DOHH2 (cell line): ENCODE data around the gene AMZ1.

ENCODE experiments used
- EZH2phosphoT487 ChIP-seq: fragments of 200-600 bp; sonication (generic); IDR thresholded peaks from 2 replicates; pipeline ENCODE4 v1.6.1; 2017; ENCODE audit warnings: borderline replicate concordance, mild to moderate bottlenecking, antibody characterized with exemption, low read length, moderate library complexity, mixed read lengths
- TF ChIP-seq, protein P1 (sequence below): fragments of 200-600 bp; sonication (generic); IDR thresholded peaks from one replicate; pipeline ENCODE4 v1.5.1; 2014; ENCODE audit warnings: antibody characterized with exemption, mild to moderate bottlenecking, low read depth, low read length; ENCODE audit not compliant: poor library complexity, severe bottlenecking

DNA sequence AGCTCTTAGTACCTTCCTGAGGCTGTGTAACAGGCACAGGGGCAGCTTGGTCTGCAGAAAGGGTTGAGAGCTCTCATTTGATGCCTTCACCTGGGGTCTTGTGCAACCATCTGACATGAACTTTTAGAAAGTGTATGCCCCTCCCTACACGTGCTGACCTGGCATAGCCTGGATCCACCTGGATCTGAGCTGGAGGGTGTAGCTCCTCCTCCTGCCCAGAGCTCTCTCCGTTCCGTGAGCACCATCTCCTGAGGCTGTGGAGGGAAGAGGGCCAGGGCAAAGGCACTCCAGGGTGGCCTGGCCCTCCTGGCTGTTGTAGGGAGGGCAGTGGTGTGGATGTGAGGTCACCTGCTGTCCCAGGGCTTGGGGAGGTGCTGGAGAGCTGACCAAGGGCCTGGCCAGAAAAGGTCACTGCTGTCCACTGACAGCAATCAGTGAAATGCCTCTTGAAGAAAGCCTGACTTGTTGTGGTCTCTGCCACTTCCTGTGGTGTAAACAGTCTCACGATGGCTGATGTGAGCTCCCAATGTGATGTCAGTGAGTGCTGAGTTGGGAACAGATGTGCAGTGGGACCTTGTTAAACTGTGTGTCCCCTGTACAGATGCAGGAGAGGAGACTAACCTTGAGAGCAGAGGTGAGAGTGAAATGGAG is 23.0 kb downstream of the AMZ1 start:
- TF ChIP-seq, protein P1, sequence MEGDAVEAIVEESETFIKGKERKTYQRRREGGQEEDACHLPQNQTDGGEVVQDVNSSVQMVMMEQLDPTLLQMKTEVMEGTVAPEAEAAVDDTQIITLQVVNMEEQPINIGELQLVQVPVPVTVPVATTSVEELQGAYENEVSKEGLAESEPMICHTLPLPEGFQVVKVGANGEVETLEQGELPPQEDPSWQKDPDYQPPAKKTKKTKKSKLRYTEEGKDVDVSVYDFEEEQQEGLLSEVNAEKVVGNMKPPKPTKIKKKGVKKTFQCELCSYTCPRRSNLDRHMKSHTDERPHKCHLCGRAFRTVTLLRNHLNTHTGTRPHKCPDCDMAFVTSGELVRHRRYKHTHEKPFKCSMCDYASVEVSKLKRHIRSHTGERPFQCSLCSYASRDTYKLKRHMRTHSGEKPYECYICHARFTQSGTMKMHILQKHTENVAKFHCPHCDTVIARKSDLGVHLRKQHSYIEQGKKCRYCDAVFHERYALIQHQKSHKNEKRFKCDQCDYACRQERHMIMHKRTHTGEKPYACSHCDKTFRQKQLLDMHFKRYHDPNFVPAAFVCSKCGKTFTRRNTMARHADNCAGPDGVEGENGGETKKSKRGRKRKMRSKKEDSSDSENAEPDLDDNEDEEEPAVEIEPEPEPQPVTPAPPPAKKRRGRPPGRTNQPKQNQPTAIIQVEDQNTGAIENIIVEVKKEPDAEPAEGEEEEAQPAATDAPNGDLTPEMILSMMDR = no peak
- no peak for TF ChIP-seq EZH2phosphoT487
